Esophagus muscularis mucosa (tissue), 4 donors: ENCODE results near the gene TBCB. TPM values are rescaled to one million over a fixed set of nuclear protein-coding genes. Genes with fewer than 3 reads are reported as not detected.
"Not testable (repeated sequence)": the region's sequence is repeated elsewhere in the genome, so short reads cannot be mapped to it uniquely, and the experiment has no call there.

Experiments used
- DNase-seq: peaks from one replicate; pipeline ENCODE4 v3.0.0-alpha.2; 2017; ENCODE audit errors: extremely low spot score
- H3K27ac ChIP-seq, 4 donors: fragments of 200-600 bp; sonication (generic); replicated peaks in 1 of 4; 1 replicate in 3 of 4; 2 replicates in 1 of 4; pipeline ENCODE4 v1.5.1; 2016 to 2019; ENCODE audit warnings: mild to moderate bottlenecking in 1 of 4
- H3K27me3 ChIP-seq, 4 donors: fragments of 200-600 bp; sonication (generic); one replicate each; pipeline versions ENCODE4 v1.5.1 to v1.6.0; 2016 to 2019
- H3K36me3 ChIP-seq, 4 donors: fragments of 200-600 bp; sonication (generic); one replicate each; pipeline ENCODE4 v1.5.1; 2016 to 2019
- H3K4me1 ChIP-seq, 4 donors: fragments of 200-600 bp; sonication (generic); one replicate each; pipeline ENCODE4 v1.5.1; 2016 to 2019
- H3K4me3 ChIP-seq, 4 donors: fragments of 200-600 bp; sonication (generic); 1 replicate in 2 of 4; 2 replicates in 2 of 4; pipeline ENCODE4 v1.5.1; 2016 to 2019; ENCODE audit warnings: mild to moderate bottlenecking in 4 of 4, moderate library complexity in 1 of 4
- H3K9me3 ChIP-seq, 4 donors: fragments of 200-600 bp; sonication (generic); 1 replicate in 3 of 4; 2 replicates in 1 of 4; pipeline ENCODE4 v1.5.1; 2016 to 2019
- CTCF ChIP-seq, 3 experiments: fragments of 200-600 bp in 2 of 3; fragments of 450-650 bp in 1 of 3; sonication (generic) in 2 of 3; IDR thresholded peaks; one replicate each; pipeline ENCODE4 v1.5.1; 2017 to 2019; ENCODE audit warnings: antibody characterized with exemption in 3 of 3, mild to moderate bottlenecking in 2 of 3, moderate library complexity in 1 of 3
- EP300 ChIP-seq: sonication (generic); formaldehyde crosslinking; IDR thresholded peaks from one replicate; pipeline ENCODE4 v1.6.1; 2017; ENCODE audit warnings: antibody characterized with exemption
- POLR2A ChIP-seq: fragments of 450-650 bp; IDR thresholded peaks from one replicate; pipeline ENCODE4 v1.6.1; 2017; ENCODE audit warnings: antibody characterized with exemption, moderate library complexity, mild to moderate bottlenecking, low read depth
- POLR2AphosphoS5 ChIP-seq, 2 donors: sonication (generic); formaldehyde crosslinking; IDR thresholded peaks; one replicate each; pipeline ENCODE4 v1.6.1; 2017; ENCODE audit warnings: antibody characterized with exemption in 2 of 2
- WGBS: methylation state at CpG from one replicate; pipeline ENCODE4 v1.1.5; 2018; 5-methylcytosine and 5-hydroxymethylcytosine counted together
- intact Hi-C: fragments of 100-400 bp; cut with DNase I; formaldehyde crosslinking; loops from one replicate; pipeline ENCODE4 v1.15.1; 2023
- total RNA-seq, 4 donors: library from RNA; depleted of rRNA; stranded (reverse); fragments of >200 nt; gene quantifications; one replicate each; pipeline versions ENCODE4 v1.1.0 to v1.2.1, GENCODE V29; 2016

TBCB gene
- total RNA-seq, 4 donors from 2014 or later: 164 to 230 (median 192) TPM

- not testable (repeated sequence) for H3K9me3 ChIP-seq, H3K4me3 ChIP-seq, H3K27ac ChIP-seq, H3K27me3 ChIP-seq, DNase-seq, H3K36me3 ChIP-seq
- 62% methylated on average over 6 of the region's 6 CpGs for WGBS
- intact Hi-C loops: loop anchor here (10.0 kb wide), 1 partner anchor 84 kb away; the partner anchor contains the start of genes ZNF146 and ZNF565
- peak in 1 of 2 donors; percentile 22 for TF ChIP-seq POLR2AphosphoS5 (IDR thresholded peaks at IDR 0.05)
- peaks cover 13 to 27% (median 24%) of the 10 kb centered on the region in 4 donors for H3K4me1 ChIP-seq
These were observed 16.0 kb downstream of the TBCB start for GRCh38 chr19:36131221-36131620.

GRCh38 chr19:36134867-36135266 lies 19.6 kb downstream of the TBCB start:
- H3K27me3 ChIP-seq, H3K36me3 ChIP-seq, DNase-seq, H3K4me3 ChIP-seq, H3K9me3 ChIP-seq, H3K27ac ChIP-seq: not testable (repeated sequence)
- 93% methylated on average over 3 of the region's 4 CpGs for WGBS
- peaks cover 14 to 33% (median 32%) of the 10 kb centered on the region in 4 donors for H3K4me1 ChIP-seq
- intact Hi-C loops: loop anchor here (10.0 kb wide), 1 partner anchor 80 kb away; the partner anchor contains the start of genes ZNF146 and ZNF565

GRCh38 chr19:36136964-36137686 lies 21.9 kb downstream of the TBCB start:
- DNase-seq: no peak
- intact Hi-C loops: loop anchor here (10.0 kb wide), 1 partner anchor 78 kb away; the partner anchor contains the start of genes ZNF146 and ZNF565
- H3K36me3 ChIP-seq: peaks cover 0 to 5% (median 2%) of the 10 kb centered on the region in 4 donors
- TF ChIP-seq POLR2AphosphoS5 (IDR thresholded peaks at IDR 0.05): peak; percentile 30 to 55
- no peak for TF ChIP-seq EP300
- no peaks in the 10 kb centered on the region for H3K27me3 ChIP-seq
- peak overlapping the region in 1 of 4 donors; percentile 1 for H3K4me3 ChIP-seq
- H3K9me3 ChIP-seq: no peaks in the 10 kb centered on the region
- peak overlapping the region; percentile 49 to 92 (median 73) for H3K27ac ChIP-seq
- peaks cover 23 to 46% (median 42%) of the 10 kb centered on the region in 4 donors for H3K4me1 ChIP-seq
- 58% methylated on average over 12 of the region's 12 CpGs for WGBS

GRCh38 chr19:36139120-36139472 lies 23.8 kb downstream of the TBCB start:
- intact Hi-C loops: loop anchor here (10.0 kb wide), 1 partner anchor 76 kb away; the partner anchor contains the start of genes ZNF146 and ZNF565
- Histone ChIP-seq H3K9me3 (no peaks in the 10 kb centered on the region), H3K36me3 (peaks cover 10 to 24% (median 21%) of the 10 kb centered on the region in 4 donors), H3K4me3 (peak overlapping the region; percentile 74 to 97 (median 76)), H3K4me1 (peaks cover 23 to 51% (median 43%) of the 10 kb centered on the region in 4 donors), H3K27ac (peak overlapping the region; percentile 92 to 100 (median 96)), H3K27me3 (no peaks in the 10 kb centered on the region)
- WGBS: 58% methylated on average over 7 of the region's 7 CpGs
- TF ChIP-seq POLR2A (no peak), CTCF (IDR thresholded peaks at IDR 0.05) (no peak), EP300 (no peak), POLR2AphosphoS5 (IDR thresholded peaks at IDR 0.05) (no peak)
- DNase-seq: no peak

GRCh38 chr19:36139473-36140303 lies 24.4 kb downstream of the TBCB start, which contains the start of gene CAPNS1:
CAPNS1 (plus strand) TSS chr19:36140066; CDS start chr19:36141012, 946 bp downstream.
- Histone ChIP-seq H3K27me3 (no peaks in the 10 kb centered on the region), H3K4me3 (peak within 1 kb of the TSS; percentile 74 to 97 (median 76)), H3K9me3 (no peaks in the 10 kb centered on the region), H3K27ac (peak within 1 kb of the TSS; percentile 92 to 100 (median 96)), H3K36me3 (peaks cover 10 to 30% (median 27%) of the 10 kb centered on the region in 4 donors), H3K4me1 (peaks cover 23 to 51% (median 43%) of the 10 kb centered on the region in 4 donors)
- peak; percentile 98 to 99 for TF ChIP-seq POLR2AphosphoS5 (IDR thresholded peaks at IDR 0.05)
- peak; percentile 96 for TF ChIP-seq POLR2A
- peak in 2 of 3 experiments; percentile 5 to 24 for TF ChIP-seq CTCF (IDR thresholded peaks at IDR 0.05)
- no peak for TF ChIP-seq EP300
- under 1% methylated on average over 36 of the region's 75 CpGs for WGBS
- intact Hi-C loops: loop anchor here (10.0 kb wide), 1 partner anchor 75 kb away; the partner anchor contains the start of genes ZNF146 and ZNF565
- peak; percentile 98 for DNase-seq
